ENCODE data around the gene HS6ST3.
"Not testable (repeated sequence)": the region's sequence is repeated elsewhere in the genome, so short reads cannot be mapped to it uniquely, and the experiment has no call there.

Gene HS6ST3

GRCh38 chr13:96751089-96751488, 661.2 kb downstream of the HS6ST3 start:
- no peak for DNase-seq

DNA sequence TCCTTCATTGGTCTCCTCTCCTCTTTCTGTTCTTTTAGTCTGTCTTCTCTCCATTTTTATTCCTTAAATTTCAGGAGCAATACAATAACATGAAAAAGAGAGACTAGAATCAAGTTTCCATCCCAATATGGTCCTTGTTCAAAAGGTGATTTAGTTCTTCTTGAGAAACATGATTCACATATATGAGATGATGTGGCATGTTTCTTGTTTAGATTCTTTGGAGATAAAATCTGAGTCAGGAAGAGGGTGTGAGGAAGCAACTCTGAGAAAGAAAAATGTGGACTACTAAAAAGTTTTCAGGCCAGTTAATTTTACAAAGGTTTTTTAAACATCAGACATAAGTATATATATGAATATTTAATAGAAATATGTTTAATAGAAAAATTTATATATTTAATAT, 673.0 kb downstream of the HS6ST3 start:
- no peak for DNase-seq

DNA sequence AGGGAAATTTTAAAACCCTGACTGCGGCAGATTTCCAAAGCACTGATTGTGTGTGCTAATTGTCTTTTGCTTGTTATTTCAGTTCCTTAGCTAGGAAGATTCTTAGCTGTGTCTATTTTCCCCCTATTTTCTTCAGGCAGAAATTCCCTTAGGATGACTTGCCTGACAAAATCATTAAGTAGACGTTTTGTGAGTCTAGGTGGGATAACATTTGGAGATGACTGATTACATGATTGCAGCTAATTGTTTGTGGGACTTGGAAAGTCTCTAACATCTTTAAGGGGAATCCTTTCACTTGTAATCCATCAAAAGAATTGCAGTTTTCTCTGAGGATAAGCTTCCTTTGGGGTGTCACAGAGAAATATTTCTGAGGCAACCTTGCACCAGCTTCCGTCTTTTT, 676.4 kb downstream of the HS6ST3 start:
- no peak for DNase-seq

GRCh38 chr13:96768524-96768923, 678.6 kb downstream of the HS6ST3 start:
- no peak for DNase-seq

DNA sequence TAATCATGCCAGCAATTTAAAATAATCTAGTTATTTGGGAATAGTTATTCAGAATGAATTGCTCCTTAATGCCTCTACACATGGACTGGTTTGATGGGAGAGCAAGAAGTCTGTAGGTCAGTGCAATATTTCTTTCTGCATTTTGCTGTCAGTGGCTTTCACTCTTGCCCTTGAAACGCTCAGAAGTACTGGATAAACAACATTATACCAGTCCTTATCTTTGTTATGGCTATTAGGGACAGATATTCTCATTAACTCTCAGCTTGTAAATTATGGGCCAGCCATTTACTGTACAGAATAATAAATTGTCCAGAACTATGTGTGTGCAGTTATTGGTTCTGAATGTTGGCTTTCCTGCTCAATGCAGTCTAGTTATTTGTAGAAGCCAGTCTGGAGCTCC, 680.0 kb downstream of the HS6ST3 start:
- DNase-seq, result no peak

GRCh38 chr13:96771486-96772367, 681.8 kb downstream of the HS6ST3 start:
- DNase-seq, result no peak

DNA sequence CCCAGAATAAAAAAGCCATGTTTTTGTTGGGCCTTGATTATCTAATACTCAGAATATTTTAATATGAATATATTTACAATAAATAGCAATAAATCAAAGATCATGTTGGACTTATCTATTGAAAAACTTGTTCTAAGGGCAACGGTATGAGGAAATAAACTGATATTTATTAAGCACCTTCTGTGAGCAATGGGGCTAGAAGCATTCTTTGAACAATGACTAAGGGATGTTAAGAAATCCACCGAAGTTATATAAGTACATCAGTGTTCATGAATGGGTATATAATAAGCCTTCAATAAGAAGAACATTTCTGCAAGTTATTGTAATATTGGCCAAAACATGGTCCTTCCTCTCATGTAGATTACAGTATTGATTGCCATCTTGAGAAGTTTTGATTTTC, 682.5 kb downstream of the HS6ST3 start:
- DNase-seq, result no peak

DNA sequence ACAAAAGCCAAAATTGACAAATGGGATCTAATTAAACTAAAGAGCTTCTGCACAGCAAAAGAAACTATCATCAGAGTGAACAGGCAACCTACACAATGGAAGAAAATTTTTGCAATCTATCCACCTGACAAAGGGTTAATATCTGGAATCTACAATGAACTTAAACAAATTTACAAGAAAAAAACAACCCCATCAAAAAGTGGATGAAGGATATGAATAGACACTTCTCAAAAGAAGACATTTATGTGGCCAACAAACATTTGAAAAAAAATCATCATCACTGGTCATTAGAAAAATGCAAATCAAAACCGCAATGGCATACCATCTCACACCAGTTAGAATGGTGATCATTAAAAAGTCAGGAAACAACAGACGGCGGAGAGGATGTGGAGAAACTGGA, 688.4 kb downstream of the HS6ST3 start:
- DNase-seq, result not testable (repeated sequence)

DNA sequence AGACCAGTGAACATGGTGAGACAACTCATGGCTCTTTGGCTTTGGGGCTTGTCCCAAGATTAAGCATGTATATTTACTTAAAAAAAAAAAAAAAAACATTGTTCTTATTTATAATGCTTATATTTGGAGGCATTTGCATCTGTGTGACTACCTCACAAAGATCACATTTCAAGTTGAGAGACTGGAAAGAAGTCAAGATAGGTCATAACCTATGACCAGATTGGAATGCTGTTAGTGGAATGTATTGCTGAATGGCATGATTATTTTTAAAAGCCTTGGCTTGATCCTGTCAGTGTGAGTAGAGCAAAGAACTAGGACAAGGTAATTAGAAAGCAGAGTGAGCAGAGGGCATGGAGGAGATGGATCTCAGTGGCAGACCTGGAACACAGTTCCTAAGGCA, 689.8 kb downstream of the HS6ST3 start:
- no peak for DNase-seq

GRCh38 chr13:96780105-96780504, 690.2 kb downstream of the HS6ST3 start:
- no peak for DNase-seq

DNA sequence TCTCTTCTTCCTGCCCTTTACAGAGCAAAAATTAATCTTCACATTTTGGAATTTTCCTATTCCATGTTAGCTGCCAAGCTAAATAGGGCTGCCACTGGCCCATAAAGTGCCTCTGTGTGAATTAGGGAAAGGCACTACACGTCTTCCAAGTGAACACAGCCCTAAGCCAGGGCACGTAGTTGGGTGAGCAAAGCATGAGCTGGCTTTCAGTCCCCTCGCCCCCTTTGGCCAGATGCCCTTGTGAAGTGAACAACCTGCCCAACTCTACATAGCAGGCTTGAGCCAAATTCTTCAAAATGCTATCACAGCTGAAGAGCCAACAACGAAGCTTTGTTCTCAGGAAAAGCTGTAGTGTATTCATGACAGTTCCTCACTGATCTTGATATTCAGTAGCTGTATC, 691.2 kb downstream of the HS6ST3 start:
- no peak for DNase-seq

GRCh38 chr13:96782186-96782585, 692.3 kb downstream of the HS6ST3 start:
- DNase-seq, result no peak

DNA sequence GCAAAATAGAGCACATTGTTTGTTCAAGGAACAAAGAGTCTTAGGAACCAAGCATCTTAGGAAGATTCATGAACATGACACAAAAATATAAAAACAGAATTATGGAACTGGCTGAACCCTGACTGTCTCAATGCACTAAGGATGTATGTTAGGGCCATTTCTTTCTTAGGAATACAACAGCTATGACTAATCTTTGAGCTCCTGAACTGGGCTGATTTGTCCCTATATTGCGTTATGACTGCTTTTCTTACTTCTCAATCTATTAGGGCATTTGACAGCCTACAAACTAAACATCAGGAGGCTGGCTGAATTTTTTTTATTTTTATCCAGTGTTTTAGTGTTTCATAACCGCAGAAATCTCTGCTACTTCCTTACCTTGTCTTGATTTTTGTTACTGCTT, 693.1 kb downstream of the HS6ST3 start:
- DNase-seq, result no peak

GRCh38 chr13:96783511-96783910, 693.6 kb downstream of the HS6ST3 start:
- DNase-seq, result no peak

DNA sequence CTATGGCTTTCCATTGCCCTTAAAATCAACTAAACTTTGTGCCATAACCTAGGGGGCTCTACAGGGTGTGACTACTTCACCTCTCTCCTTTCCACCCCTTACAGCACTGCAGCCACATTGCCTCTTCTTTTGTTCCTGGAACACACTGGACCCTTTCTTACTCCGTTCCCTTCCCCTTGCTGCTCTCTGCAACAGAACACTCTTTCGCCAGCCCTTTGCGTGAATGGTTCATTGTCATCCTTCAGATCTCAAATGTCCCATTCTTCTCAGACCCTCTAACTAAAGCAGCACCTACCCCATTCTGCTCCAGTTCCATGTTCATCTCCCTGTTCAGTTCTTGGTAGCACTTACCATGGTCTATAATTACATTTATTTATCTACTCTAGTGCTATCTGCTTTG, 696.1 kb downstream of the HS6ST3 start:
- no peak for DNase-seq

GRCh38 chr13:96792188-96792587, 702.3 kb downstream of the HS6ST3 start:
- no peak for DNase-seq

DNA sequence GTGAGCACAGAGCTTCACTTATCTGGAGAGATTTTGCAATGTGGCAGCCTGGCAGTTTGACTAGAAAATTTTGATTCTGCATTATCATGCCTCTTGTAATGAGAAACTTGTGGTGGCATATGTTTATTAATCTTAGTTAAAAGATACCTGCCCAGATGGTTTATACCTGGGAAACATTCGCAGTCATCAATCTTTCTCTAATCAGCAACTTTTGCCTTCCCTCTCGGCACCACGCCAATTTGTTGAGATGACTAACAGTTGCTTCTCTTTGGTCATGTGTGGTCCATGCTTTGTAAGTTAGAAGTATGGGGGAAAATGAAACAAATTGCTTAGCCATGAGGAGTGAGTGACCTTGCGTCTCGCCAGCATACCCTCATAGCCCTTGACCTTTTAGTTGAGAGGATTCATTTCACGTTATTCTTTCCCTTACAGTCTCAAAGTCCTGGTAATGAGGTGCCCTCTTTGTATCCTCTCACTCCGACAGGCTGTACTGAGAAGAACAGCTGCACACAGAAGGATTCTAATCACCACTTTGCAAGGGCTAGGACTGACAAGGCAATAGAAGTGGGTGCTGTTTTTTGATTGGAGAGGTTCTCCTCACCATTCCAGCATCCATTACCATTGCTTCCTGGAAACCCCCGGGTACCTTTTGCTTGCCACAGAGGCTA, 703.0 kb downstream of the HS6ST3 start:
- no peak for DNase-seq

DNA sequence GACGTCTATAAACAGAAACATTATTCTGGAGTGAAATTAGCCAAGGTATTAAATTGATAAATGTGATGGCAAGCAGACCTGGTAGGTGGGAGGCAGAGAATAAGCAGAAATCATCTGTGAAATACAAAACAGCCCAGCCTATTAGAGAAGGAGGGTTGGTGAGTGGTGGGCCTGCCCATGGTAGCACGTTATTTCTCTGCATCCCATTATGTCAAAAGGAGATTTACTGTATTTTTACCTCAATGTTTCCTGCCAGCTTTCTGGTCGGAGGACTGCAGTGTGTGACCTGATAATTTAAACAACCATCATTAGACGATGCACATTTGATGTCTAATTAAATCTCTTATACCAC, 703.5 kb downstream of the HS6ST3 start:
- DNase-seq, result no peak

- no peak for DNase-seq
Observed at GRCh38 chr13:96794669-96795068, 704.8 kb downstream of the HS6ST3 start.

DNA sequence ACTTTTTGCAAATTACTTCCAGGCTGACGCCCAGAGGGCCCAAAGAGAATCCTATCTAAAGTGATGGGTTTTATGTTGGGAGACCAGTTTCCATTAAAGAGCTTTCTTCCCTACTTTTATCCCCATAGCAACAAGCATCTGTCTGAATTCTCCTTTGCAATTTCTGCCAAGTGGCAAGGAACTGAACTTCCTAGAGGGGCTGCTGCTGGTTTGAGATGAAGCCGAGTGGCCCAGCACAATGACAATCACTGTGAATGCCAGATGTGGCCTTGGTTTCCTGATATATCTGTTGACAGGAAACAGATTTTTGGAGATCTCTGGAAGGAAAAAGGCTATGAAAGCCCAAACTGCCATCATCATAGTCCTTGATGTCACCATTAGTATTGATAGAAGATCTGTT, 705.8 kb downstream of the HS6ST3 start:
- no peak for DNase-seq

- DNase-seq, result no peak
Observed at GRCh38 chr13:96796091-96796633, 706.3 kb downstream of the HS6ST3 start.

- no peak for DNase-seq
Observed at GRCh38 chr13:96797136-96797535, 707.2 kb downstream of the HS6ST3 start.

DNA sequence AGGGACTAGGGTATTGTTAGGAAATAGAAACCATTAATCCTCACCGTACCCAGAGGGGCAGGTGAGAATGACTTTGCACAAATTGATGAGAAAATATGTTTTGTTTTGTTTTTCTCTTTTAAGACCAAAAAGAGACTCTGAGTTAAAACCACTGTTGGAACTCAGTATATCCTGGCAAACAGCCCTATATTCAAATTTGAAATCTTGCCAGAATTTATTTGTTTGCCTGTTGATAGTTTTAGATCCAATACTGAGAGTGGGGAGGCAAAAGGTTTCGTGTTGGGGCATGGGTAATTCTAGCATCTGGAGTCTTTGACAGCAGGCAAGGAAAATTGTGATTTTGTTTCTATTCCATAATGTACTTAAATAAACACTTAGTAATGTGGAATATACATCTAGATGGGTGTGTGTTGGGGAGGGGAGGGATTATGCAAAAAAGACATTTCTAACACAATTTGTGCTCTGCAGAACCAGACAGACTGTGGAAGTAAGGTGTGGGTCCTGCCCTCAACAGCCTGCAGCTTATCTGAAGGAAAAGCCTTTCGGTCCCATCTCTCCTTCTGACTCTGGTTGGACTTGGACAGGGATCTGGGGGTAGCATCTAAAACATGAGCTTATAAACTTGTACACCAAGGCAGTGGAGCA, 713.7 kb downstream of the HS6ST3 start:
- no peak for DNase-seq

- DNase-seq, result no peak
Observed at GRCh38 chr13:96804174-96804573, 714.3 kb downstream of the HS6ST3 start.

All from T-helper 9 cell (primary cell).